Kidney glomerular epithelial cell (primary cell): ENCODE measurements around the gene ZC3H12D.

Source experiments
- DNase-seq: peaks from one replicate; lab custom pipeline; 2025; lab: John Stamatoyannopoulos, UW

Gene ZC3H12D

GRCh38 chr6:149409617-149410016 lies 75.2 kb downstream of the ZC3H12D start:
- no peak for DNase-seq

GRCh38 chr6:149405823-149406765 lies 78.7 kb downstream of the ZC3H12D start:
- no peak for DNase-seq

GRCh38 chr6:149403534-149403933 lies 81.3 kb downstream of the ZC3H12D start:
- DNase-seq: no peak

- DNase-seq: no peak
These were observed 84.8 kb downstream of the ZC3H12D start, which contains the start of gene SUMO4 for GRCh38 chr6:149400050-149400449. Gene SUMO4 (plus strand): TSS chr6:149400262. CDS start chr6:149400392, 130 bp downstream.

- DNase-seq: no peak
These were observed 87.4 kb downstream of the ZC3H12D start for GRCh38 chr6:149397384-149397783.
